Measurements from ENCODE around the gene SLC15A5. TPM values are rescaled to one million over a fixed set of nuclear protein-coding genes. Genes with fewer than 3 reads are reported as not detected.

The SLC15A5 gene
- total RNA-seq, result not detected
- long read RNA-seq, partial matches to known transcripts, result 0 of 1 reads
- long read RNA-seq, other reads (novel, unspliced or antisense), result 1 of 1 reads

DNA sequence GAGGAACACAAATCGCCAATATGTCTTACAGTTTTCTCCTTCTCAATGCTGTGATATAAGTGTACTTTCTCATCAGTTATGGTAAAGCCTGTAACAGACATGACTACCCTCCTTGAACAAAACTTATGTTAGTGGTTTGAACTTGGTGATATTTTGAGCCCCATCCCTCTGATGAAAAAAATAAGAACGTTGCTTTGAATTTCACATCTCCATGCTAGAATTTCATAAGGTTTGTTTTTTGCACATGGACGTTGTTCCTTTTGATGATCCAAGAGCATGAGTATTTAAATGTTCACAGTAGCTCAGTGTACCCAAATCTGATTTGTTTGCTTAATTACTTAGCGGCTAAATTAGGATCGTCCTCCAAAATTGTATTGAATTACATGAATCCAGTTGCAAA lies at the start of gene SLC15A5:
TSS of gene SLC15A5 (minus strand) at position 101 of the 400 bp plus-strand sequence. CDS start at position 101, 0 bp downstream.
- H3K27me3 ChIP-seq (ENCODE audit: low read depth), result no peaks in the 10 kb centered on the region
- no peak within 1 kb of the TSS for H3K4me3 ChIP-seq
- intact Hi-C loops (cut with DNase I), result no loop called here

DNA sequence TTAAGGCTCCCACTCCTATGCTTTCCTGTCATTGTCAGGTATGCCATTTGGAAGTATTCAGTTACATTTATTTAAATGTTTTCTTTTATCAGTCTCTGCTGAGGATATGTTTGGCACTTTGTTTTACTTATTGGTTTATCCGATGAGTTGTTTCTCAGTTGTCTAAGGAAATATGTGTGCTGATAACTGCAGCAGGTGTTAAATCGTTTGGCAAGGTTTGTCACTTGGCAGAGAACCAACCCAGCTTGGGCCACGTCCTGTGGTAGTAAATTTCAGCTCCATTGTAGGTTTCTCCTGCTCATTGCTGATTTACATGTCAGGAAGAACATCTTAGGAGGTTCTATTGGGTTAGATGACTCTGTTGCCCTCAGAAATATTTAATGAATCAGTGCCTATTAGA lies 47.9 kb upstream of the SLC15A5 start:
- Histone ChIP-seq H3K36me3 (no peaks in the 10 kb centered on the region), H3K27me3 (ENCODE audit: low read depth) (no peaks in the 10 kb centered on the region), H3K4me3 (no peak overlapping the region), H3K4me1 (no peaks in the 10 kb centered on the region), H3K27ac (no peak overlapping the region), H3K9me3 (peaks cover 4% of the 10 kb centered on the region)
- TF ChIP-seq CTCF (IDR thresholded peaks at IDR 0.05), result no peak
- DNase-seq (no peak), ATAC-seq (no peak)
- intact Hi-C loops (cut with DNase I), result no loop called here

More for the DNA sequence above, at the start of gene SLC15A5:
- Histone ChIP-seq H3K27ac (no peak within 1 kb of the TSS), H3K4me1 (no peaks in the 10 kb centered on the region), H3K36me3 (no peaks in the 10 kb centered on the region), H3K9me3 (no peaks in the 10 kb centered on the region)
- no peak for DNase-seq
- ATAC-seq, result no peak
- no peak for TF ChIP-seq CTCF (IDR thresholded peaks at IDR 0.05)

GRCh38 chr12:16324772-16325171 lies 47.3 kb upstream of the SLC15A5 start:
- DNase-seq (no peak), ATAC-seq (no peak)
- no peak overlapping the region for H3K4me3 ChIP-seq
- intact Hi-C loops (cut with DNase I), result no loop called here
- H3K4me1 ChIP-seq, result no peaks in the 10 kb centered on the region
- peaks cover 4% of the 10 kb centered on the region for H3K9me3 ChIP-seq
- no peak for TF ChIP-seq CTCF (IDR thresholded peaks at IDR 0.05)
- H3K27ac ChIP-seq, result no peak overlapping the region
- H3K27me3 ChIP-seq (ENCODE audit: low read depth), result no peaks in the 10 kb centered on the region
- H3K36me3 ChIP-seq, result no peaks in the 10 kb centered on the region

DNA sequence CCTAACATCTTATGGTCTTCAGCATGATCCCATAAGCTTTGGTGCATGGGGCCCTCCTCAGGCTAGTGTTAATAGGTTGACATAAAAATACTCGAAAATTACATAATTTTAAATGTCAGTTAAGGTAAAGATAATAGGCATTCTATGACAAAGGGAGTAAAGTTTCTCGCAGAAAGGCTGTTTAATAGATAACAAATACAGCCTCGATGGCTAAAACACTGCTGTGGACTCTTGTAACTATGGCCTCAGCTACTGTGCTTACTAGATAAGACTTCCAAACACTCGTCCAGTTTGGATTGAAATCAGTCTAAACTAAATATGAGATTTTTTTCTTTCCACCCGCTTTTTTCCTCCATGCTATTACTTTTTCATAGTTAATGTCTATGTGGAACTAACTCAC lies 46.8 kb upstream of the SLC15A5 start:
- TF ChIP-seq CTCF (IDR thresholded peaks at IDR 0.05), result no peak
- ATAC-seq, result no peak
- no peaks in the 10 kb centered on the region for H3K4me1 ChIP-seq

DNA sequence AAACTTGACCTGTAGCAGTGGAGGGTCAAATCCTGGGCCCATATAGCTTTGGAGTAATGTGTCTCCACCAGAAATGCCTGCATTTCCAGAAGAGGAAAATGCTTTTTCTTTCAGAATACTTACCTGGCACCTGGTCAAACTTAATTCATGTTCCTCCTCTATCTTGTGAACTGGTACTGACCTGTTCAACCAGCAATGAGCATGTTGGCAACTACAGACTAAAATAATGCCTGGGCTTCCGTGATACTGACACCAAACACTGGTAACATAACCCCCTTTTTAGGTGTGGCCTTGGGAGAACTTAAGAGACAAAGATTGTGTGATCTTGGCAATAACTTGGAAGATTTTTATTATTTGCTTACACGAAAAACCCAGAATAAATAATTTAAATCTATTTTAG lies 46.2 kb upstream of the SLC15A5 start:
- intact Hi-C loops (cut with DNase I), result no loop called here
- TF ChIP-seq CTCF (IDR thresholded peaks at IDR 0.05), result no peak
- no peaks in the 10 kb centered on the region for H3K4me1 ChIP-seq
- no peak overlapping the region for H3K27ac ChIP-seq
- no peaks in the 10 kb centered on the region for H3K27me3 ChIP-seq (ENCODE audit: low read depth)
- peaks cover 4% of the 10 kb centered on the region for H3K9me3 ChIP-seq
- no peaks in the 10 kb centered on the region for H3K36me3 ChIP-seq
- ATAC-seq, result no peak
- DNase-seq, result no peak
- H3K4me3 ChIP-seq, result no peak overlapping the region

More for the DNA sequence above, 46.8 kb upstream of the SLC15A5 start:
- Histone ChIP-seq H3K4me3 (no peak overlapping the region), H3K9me3 (peaks cover 4% of the 10 kb centered on the region), H3K27ac (no peak overlapping the region), H3K27me3 (ENCODE audit: low read depth) (no peaks in the 10 kb centered on the region), H3K36me3 (no peaks in the 10 kb centered on the region)
- no peak for DNase-seq
- intact Hi-C loops (cut with DNase I), result no loop called here

DNA sequence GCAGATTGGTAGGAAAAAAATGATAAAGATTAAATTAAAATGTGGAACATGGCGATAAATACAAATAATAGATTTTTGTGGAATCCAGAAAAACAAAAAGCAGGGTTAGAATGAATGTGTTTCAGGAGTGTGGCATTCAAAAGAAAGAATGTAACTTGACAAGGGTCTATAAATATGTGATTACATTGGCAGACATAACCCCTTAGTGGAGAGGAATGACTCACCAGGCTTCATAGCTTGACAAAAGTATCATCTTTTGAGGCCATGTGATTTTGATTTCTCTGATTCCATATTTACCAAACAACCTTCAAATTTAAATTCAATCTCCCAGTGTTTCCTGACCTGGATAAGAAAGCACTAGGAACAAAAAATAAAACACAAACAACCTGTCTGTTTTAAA lies 45.5 kb upstream of the SLC15A5 start:
- intact Hi-C loops (cut with DNase I), result no loop called here
- DNase-seq (no peak), ATAC-seq (no peak)
- TF ChIP-seq CTCF (IDR thresholded peaks at IDR 0.05), result no peak
- Histone ChIP-seq H3K27me3 (ENCODE audit: low read depth) (no peaks in the 10 kb centered on the region), H3K4me1 (no peaks in the 10 kb centered on the region), H3K27ac (no peak overlapping the region), H3K9me3 (peaks cover 3% of the 10 kb centered on the region), H3K36me3 (no peaks in the 10 kb centered on the region), H3K4me3 (no peak overlapping the region)
